HL-60/S4 treated with retinoic acid at 250 ng/mL for 4 days and 3 days (cell line): ENCODE measurements around the gene SLC39A11.

Experiments
- in situ Hi-C: fragments of 300-500 bp; cut with MboI; formaldehyde crosslinking; loops from 2 replicates; pipeline ENCODE4 v1.7.0; 2022; ENCODE audit warnings: low sequenced_read_pairs

SLC39A11 gene

DNA sequence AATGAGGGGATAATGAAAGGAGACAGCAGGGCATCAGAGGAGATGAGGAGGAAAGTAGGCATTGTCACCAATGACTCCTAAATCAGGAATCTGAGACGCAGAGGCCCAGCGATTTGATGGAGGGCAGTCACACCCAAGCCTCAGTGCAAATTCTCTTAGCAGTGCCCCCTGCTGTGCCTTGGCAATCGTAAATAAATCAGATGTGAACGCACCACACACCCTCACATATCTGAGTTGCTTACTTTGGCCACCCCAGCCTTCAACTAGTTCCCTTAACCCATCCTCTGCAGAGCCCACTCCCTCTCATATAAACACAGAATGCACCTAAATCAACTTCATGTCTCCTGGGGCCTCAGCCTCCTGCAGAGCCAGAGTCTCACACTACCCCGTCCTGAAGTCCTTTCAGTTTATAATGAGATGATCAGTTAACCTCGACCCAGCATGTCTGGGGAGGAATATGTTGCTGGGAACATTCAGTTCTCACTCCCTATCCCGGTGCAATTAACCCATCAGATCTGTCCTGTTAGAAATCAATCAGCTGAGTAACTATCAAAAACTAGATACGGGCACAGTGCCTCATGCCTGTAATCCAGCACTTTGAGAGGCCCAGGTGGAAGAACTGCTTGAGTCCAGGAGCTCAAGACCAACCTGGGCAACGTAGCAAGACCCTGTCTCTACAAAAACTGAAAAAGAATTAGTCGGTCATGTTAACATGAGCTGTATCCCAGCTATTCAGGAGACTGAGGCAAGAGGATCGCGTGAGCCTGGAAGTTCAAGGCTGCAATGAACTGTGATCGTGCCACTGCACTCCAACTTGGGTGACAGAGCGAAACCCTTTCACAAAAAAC is 78.4 kb downstream of the SLC39A11 start:
- in situ Hi-C loops: no loop called here

GRCh38 chr17:73013301-73013700 is 79.2 kb downstream of the SLC39A11 start:
- in situ Hi-C loops: no loop called here

GRCh38 chr17:73011016-73011486 is 81.4 kb downstream of the SLC39A11 start:
- in situ Hi-C loops: no loop called here

GRCh38 chr17:73010414-73010813 is 82.1 kb downstream of the SLC39A11 start:
- in situ Hi-C loops: no loop called here

DNA sequence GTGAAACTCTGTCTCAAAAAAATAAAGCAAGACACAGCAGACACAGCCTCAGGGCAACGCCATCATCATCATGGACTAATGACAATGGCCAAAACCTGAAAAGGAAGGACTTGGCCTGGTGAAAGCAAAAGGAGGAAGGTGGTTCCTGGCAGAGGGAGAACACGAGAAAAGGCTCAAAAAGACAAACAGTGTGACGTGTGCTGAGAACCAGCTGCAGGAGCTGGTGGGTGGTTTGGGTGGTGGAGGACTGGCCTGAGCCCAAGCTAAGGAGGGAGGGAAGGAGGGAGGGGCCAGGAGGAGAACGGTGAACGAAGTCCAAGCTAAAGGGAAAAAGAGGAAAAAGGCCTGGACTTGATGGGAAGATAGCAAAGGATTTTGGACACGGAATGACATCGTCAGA is 85.1 kb downstream of the SLC39A11 start:
- in situ Hi-C loops: no loop called here

DNA sequence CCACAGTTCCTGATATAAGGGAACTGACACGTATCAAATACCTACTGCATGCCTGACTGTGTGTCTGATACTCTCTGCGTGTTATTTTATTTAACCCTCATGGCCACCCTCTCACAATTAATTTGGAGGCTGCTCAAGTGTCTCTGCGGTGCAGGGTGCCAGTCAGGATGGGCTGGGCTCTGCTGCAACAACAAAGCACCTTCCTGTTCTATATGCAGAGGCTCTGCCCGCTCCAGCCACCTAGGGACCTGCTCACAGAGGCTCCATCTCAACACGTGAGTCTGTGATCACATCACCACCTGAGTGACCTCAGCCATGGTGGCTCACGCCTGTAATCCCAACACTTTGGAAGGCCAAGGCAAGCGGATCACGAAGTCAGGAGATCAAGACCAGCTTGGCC is 87.1 kb downstream of the SLC39A11 start:
- in situ Hi-C loops: no loop called here

GRCh38 chr17:73003487-73003886 is 89.0 kb downstream of the SLC39A11 start:
- in situ Hi-C loops: no loop called here

- in situ Hi-C loops: no loop called here
Observed at GRCh38 chr17:73000832-73001231, 91.7 kb downstream of the SLC39A11 start.

DNA sequence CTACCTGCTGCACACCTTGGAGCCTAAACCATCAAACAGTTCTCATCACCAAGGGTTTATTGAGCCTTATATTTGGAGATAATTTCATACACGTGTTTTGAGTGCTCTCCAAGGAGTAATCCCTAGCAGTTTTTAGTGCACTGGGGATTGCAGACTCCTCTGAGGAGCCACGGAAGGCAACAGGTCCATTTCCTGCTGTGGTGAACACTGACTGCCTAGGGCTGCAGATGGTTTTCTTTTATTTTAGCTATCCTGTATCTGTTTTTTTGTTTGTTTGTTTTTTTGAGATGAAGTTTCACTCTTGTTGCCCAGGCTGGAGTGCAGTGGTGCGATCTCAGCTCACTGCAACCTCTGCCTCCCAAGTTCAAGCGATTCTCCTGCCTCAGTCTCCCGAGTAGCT is 93.0 kb downstream of the SLC39A11 start:
- in situ Hi-C loops: loop anchor here (25.0 kb wide), 1 partner anchor 163 kb away; the partner anchor contains the start of gene SSTR2

DNA sequence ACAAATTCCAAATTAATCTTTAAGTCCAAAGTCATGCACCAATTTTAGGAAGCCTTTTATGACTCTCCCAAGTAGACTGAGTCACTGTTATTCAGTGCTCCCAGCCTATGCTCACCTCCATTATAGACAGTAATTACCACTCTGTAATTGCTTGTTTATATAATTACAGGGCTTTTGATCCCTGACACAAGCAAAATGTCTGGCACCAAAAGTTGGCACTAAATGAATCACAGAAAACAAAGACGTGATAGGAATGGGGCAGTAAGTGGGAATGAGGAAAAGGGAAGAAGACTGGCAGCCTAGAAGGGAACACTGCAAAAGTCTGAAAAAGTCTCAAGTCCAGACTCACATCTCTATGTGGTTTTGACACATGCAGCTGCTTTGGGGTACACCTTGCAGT is 94.1 kb downstream of the SLC39A11 start:
- in situ Hi-C loops: loop anchor here (25.0 kb wide), 1 partner anchor 164 kb away; the partner anchor contains the start of gene SSTR2

DNA sequence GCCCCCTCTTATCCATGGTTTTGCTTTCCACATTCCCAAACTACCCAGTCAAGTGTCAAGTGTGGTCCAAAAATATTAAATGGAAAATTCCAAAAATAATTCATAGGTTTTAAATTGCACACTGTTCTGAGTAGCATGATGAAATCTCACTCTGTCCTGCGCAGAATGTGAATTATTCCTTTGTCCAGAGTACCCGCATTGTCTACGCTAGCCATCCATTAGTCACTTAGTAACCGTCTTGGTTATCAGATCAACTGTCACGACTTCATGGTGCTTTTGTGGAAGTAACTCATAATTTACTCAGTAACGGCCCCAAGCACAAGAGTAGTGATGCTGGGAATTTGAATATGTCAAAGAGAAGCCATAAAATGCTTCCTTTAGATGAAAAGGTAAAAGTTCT is 94.9 kb downstream of the SLC39A11 start:
- in situ Hi-C loops: loop anchor here (25.0 kb wide), 1 partner anchor 165 kb away; the partner anchor contains the start of gene SSTR2

- in situ Hi-C loops: loop anchor here (25.0 kb wide), 1 partner anchor 166 kb away; the partner anchor contains the start of gene SSTR2
Observed at GRCh38 chr17:72996791-72997190, 95.7 kb downstream of the SLC39A11 start.

- in situ Hi-C loops: loop anchor here (25.0 kb wide), 1 partner anchor 167 kb away; the partner anchor contains the start of gene SSTR2
Observed at GRCh38 chr17:72995008-72995656, 97.4 kb downstream of the SLC39A11 start.

- in situ Hi-C loops: loop anchor here (25.0 kb wide), 1 partner anchor 169 kb away; the partner anchor contains the start of gene SSTR2
Observed at GRCh38 chr17:72992783-72993467, 99.6 kb downstream of the SLC39A11 start.

- in situ Hi-C loops: loop anchor here (25.0 kb wide), 1 partner anchor 171 kb away; the partner anchor contains the start of gene SSTR2
Observed at GRCh38 chr17:72991651-72992050, 100.8 kb downstream of the SLC39A11 start.

DNA sequence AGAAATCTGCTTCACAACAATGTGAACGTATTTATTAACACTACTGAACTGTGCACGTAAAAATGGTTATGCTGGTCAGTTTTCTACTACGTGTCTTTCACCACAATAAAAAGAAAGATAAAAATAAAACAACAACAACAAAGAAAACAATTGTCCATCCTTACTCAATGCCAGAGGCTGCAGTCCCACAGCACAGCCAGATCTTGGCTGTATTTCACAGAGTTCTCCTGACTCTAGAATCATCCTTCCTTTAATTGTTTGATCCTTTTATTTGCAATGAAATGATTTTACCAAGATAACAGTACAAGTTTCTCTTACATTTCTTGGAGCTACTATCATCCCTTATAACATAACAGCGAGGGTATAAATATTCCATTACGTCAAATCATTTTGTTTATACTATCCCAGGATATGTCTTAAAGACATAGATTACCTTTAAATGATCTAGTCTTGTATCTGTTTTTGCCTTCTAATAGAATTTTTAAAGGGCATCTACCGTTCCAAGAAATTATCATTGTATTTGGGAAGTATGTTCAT is 103.3 kb downstream of the SLC39A11 start:
- in situ Hi-C loops: loop anchor here (25.0 kb wide), 1 partner anchor 173 kb away; the partner anchor contains the start of gene SSTR2

- in situ Hi-C loops: loop anchor here (25.0 kb wide), 1 partner anchor 174 kb away; the partner anchor contains the start of gene SSTR2
Observed at GRCh38 chr17:72988451-72988850, 104.0 kb downstream of the SLC39A11 start.

GRCh38 chr17:72987166-72987565 is 105.3 kb downstream of the SLC39A11 start:
- in situ Hi-C loops: loop anchor here (25.0 kb wide), 1 partner anchor 175 kb away; the partner anchor contains the start of gene SSTR2

DNA sequence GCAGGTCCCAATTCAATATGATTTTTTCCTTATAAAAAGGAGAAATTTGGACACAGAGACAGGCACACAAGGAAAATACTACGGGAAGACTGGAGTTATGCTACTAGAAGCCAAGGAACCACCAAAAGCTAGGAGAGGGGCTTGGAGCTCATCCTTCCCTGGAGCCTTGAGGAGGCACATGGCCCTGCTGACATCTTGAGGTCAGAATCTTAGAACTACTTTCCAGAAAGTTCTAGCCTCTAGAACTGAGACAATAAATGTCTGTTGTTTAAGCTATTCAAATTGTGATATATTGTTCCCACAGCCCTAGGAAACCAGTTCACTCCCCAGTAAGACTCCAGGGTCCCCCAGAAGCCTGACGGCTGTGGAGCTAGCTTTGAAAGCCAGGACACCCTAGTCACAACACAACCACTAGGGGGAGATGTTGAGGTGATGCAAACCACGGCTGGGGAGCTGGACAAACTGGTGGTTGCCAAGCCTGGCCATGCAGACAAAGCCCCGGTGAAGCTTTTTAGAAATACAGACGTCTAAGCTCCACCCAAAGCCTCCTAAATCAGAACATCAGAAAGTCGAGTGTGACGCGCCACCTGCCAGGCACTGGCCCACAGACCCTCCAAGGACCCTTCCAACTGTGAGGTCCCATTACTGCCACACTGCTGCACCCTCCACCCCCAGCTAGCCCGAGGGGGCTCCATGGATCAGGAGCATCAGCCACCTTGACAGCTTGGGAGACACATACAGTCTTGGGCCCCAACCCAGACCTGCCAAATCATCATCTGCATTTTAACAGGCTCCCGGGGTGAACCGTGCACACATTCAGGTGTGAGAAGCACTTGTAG is 106.4 kb downstream of the SLC39A11 start:
- in situ Hi-C loops: loop anchor here (25.0 kb wide), 1 partner anchor 176 kb away; the partner anchor contains the start of gene SSTR2
